ENCODE data around the gene DMRTC1B.
"Not testable (repeated sequence)": the region's sequence is repeated elsewhere in the genome, so short reads cannot be mapped to it uniquely, and the experiment has no call there.

DNA sequence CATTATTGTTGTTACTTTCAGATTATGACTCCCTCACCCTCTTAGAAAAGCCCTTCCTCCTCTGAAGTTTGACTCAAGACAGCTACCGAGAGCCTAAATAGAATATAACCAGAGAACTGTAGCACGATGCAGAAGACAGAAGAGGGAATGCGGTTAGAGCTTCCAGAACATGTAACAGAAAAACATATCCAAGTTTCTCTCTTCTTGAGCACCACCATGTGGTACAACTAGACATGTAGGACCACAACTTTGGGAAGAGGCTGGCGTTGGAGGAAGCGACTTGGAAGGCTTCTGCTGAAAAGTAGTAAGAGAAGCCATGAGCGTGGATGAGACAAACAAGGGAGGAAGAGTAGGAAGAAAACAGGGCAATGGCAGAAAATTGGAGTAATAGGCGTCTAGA, 31.1 kb upstream of the DMRTC1B start:
- not testable (repeated sequence) for TF ChIP-seq ZNF184 (tag by site-specific recombination; IDR thresholded peaks at IDR 0.05); KLF16 (tag by site-specific recombination; IDR thresholded peaks at IDR 0.05); ZNF514 (tag by site-specific recombination; IDR thresholded peaks at IDR 0.05); ZBTB7A (tag by site-specific recombination; IDR thresholded peaks at IDR 0.05; ENCODE audit: low read depth); MZF1 (tag by site-specific recombination; IDR thresholded peaks at IDR 0.05; ENCODE audit: borderline replicate concordance)
- TF ChIP-seq, protein P1, sequence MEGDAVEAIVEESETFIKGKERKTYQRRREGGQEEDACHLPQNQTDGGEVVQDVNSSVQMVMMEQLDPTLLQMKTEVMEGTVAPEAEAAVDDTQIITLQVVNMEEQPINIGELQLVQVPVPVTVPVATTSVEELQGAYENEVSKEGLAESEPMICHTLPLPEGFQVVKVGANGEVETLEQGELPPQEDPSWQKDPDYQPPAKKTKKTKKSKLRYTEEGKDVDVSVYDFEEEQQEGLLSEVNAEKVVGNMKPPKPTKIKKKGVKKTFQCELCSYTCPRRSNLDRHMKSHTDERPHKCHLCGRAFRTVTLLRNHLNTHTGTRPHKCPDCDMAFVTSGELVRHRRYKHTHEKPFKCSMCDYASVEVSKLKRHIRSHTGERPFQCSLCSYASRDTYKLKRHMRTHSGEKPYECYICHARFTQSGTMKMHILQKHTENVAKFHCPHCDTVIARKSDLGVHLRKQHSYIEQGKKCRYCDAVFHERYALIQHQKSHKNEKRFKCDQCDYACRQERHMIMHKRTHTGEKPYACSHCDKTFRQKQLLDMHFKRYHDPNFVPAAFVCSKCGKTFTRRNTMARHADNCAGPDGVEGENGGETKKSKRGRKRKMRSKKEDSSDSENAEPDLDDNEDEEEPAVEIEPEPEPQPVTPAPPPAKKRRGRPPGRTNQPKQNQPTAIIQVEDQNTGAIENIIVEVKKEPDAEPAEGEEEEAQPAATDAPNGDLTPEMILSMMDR (tag by site-specific recombination; IDR thresholded peaks at IDR 0.05) = not testable (repeated sequence)
- TF ChIP-seq, protein P2, sequence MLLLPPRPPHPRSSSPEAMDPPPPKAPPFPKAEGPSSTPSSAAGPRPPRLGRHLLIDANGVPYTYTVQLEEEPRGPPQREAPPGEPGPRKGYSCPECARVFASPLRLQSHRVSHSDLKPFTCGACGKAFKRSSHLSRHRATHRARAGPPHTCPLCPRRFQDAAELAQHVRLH (tag by site-specific recombination; IDR thresholded peaks at IDR 0.05) = not testable (repeated sequence)

All from HEK293 (cell line).